Mesothelial cell of epicardium (in vitro differentiated cells): ENCODE data around the gene HDDC3. TPM values are rescaled to one million over a fixed set of nuclear protein-coding genes. Genes with fewer than 3 reads are reported as not detected.

ENCODE experiments used
- DNase-seq, 2 experiments: peaks; one replicate each; pipeline ENCODE4 v3.0.0; 2021; ENCODE audit warnings: low spot score in 2 of 2; ENCODE audit not compliant: unreplicated experiment in 2 of 2
- H3K27ac Mint-ChIP-seq: 2 replicates; pipeline ENCODE4 v1.8.0; 2021; ENCODE audit warnings: mixed read lengths
- H3K27me3 Mint-ChIP-seq: 2 replicates; pipeline ENCODE4 v1.8.0; 2021; ENCODE audit warnings: low read depth, mixed read lengths
- H3K36me3 Mint-ChIP-seq: 2 replicates; pipeline ENCODE4 v1.8.0; 2021; ENCODE audit warnings: mixed read lengths
- H3K4me1 Mint-ChIP-seq: 2 replicates; pipeline ENCODE4 v1.8.0; 2021; ENCODE audit warnings: mixed read lengths
- H3K4me3 Mint-ChIP-seq: 2 replicates; pipeline ENCODE4 v1.8.0; 2021; ENCODE audit warnings: mild to moderate bottlenecking, moderate library complexity, mixed read lengths
- H3K9me3 Mint-ChIP-seq: 2 replicates; pipeline ENCODE4 v1.8.0; 2021; ENCODE audit warnings: mixed read lengths
- CTCF ChIP-seq: fragments of 200-600 bp; sonication (generic); IDR thresholded peaks from one replicate; pipeline ENCODE4 v1.5.0; 2021; ENCODE audit warnings: antibody characterized with exemption; ENCODE audit not compliant: unreplicated experiment
- total RNA-seq: library from RNA; stranded (reverse); gene quantifications from 3 replicates; pipeline ENCODE4 v1.2.1, GENCODE V29; 2021

The HDDC3 gene
- 11.5 to 12.4 TPM (median 11.9 TPM) in 3 replicates for total RNA-seq

GRCh38 chr15:90931828-90932659 lies at the start of gene HDDC3:
HDDC3 (minus strand) TSS chr15:90932549; CDS start chr15:90932540, 9 bp downstream.
- peak; percentile 82 to 95 for DNase-seq
- H3K27me3 Mint-ChIP-seq: no peaks in the 10 kb centered on the region
- peaks cover 27% of the 10 kb centered on the region for H3K4me1 Mint-ChIP-seq
- H3K27ac Mint-ChIP-seq: peak within 1 kb of the TSS; percentile 88
- peaks cover 5% of the 10 kb centered on the region for H3K36me3 Mint-ChIP-seq
- H3K4me3 Mint-ChIP-seq: peak within 1 kb of the TSS; percentile 93
- peak; percentile 82 for TF ChIP-seq CTCF
- no peaks in the 10 kb centered on the region for H3K9me3 Mint-ChIP-seq

- DNase-seq: no peak
- H3K4me3 Mint-ChIP-seq: no peak overlapping the region
- H3K27ac Mint-ChIP-seq: no peak overlapping the region
- H3K36me3 Mint-ChIP-seq: peaks cover 43% of the 10 kb centered on the region
- peaks cover 10% of the 10 kb centered on the region for H3K4me1 Mint-ChIP-seq
- no peaks in the 10 kb centered on the region for H3K27me3 Mint-ChIP-seq
- no peaks in the 10 kb centered on the region for H3K9me3 Mint-ChIP-seq
- TF ChIP-seq CTCF: no peak
Observed at GRCh38 chr15:90982135-90982534, 49.8 kb upstream of the HDDC3 start.

- TF ChIP-seq CTCF: no peak
- peaks cover 5% of the 10 kb centered on the region for H3K4me1 Mint-ChIP-seq
- H3K9me3 Mint-ChIP-seq: no peaks in the 10 kb centered on the region
- DNase-seq: no peak
- H3K36me3 Mint-ChIP-seq: peaks cover 45% of the 10 kb centered on the region
- H3K27ac Mint-ChIP-seq: no peak overlapping the region
- no peak overlapping the region for H3K4me3 Mint-ChIP-seq
- no peaks in the 10 kb centered on the region for H3K27me3 Mint-ChIP-seq
Observed at GRCh38 chr15:90981681-90982080, 49.3 kb upstream of the HDDC3 start.

- Mint-ChIP-seq H3K36me3 (peaks cover 49% of the 10 kb centered on the region), H3K27me3 (no peaks in the 10 kb centered on the region), H3K9me3 (no peaks in the 10 kb centered on the region), H3K27ac (no peak overlapping the region), H3K4me1 (no peaks in the 10 kb centered on the region), H3K4me3 (no peak overlapping the region)
- no peak for TF ChIP-seq CTCF
- DNase-seq: no peak
Observed at GRCh38 chr15:90979582-90979981, 47.2 kb upstream of the HDDC3 start.

- H3K4me1 Mint-ChIP-seq: no peaks in the 10 kb centered on the region
- no peaks in the 10 kb centered on the region for H3K27me3 Mint-ChIP-seq
- no peak for DNase-seq
- no peaks in the 10 kb centered on the region for H3K9me3 Mint-ChIP-seq
- peaks cover 35% of the 10 kb centered on the region for H3K36me3 Mint-ChIP-seq
- TF ChIP-seq CTCF: no peak
- no peak overlapping the region for H3K27ac Mint-ChIP-seq
- no peak overlapping the region for H3K4me3 Mint-ChIP-seq
Observed at GRCh38 chr15:90974216-90974615, 41.9 kb upstream of the HDDC3 start.
